ENCODE measurements around the gene CADPS.

Gene CADPS

DNA sequence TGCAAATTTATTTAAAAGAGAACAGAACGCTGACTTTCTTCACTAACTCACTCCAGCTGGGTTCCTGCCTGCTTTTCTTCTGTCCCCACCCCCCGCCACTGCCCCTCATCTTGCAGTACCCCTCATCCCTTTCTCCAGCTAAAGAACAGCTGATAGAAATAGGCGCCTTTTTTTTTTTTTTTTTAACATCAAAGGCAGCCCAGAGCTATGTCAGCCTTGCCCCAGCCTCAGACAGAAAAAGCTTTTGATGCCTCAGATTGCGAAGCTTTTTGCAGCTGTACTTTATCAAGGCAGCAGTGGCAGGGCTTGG is 1.8 kb downstream of the CADPS start:
- DNase-seq (ENCODE audit: extremely low read depth, insufficient read length), result no peak
- Histone ChIP-seq H3K36me3 (ENCODE audit: control insufficient read depth, insufficient read depth, low read length) (no peaks in the 10 kb centered on the region), H3K27me3 (replicated peaks; ENCODE audit: control insufficient read depth, insufficient read depth, low read length) (no peaks in the 10 kb centered on the region; the same call in 1 of the 2 replicates), H3K4me3 (replicated peaks; ENCODE audit: low read depth, low read length) (no peak overlapping the region)
- TF ChIP-seq, protein P1, sequence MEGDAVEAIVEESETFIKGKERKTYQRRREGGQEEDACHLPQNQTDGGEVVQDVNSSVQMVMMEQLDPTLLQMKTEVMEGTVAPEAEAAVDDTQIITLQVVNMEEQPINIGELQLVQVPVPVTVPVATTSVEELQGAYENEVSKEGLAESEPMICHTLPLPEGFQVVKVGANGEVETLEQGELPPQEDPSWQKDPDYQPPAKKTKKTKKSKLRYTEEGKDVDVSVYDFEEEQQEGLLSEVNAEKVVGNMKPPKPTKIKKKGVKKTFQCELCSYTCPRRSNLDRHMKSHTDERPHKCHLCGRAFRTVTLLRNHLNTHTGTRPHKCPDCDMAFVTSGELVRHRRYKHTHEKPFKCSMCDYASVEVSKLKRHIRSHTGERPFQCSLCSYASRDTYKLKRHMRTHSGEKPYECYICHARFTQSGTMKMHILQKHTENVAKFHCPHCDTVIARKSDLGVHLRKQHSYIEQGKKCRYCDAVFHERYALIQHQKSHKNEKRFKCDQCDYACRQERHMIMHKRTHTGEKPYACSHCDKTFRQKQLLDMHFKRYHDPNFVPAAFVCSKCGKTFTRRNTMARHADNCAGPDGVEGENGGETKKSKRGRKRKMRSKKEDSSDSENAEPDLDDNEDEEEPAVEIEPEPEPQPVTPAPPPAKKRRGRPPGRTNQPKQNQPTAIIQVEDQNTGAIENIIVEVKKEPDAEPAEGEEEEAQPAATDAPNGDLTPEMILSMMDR (IDR thresholded peaks at IDR 0.05; ENCODE audit: insufficient read depth, low read length, poor library complexity, severe bottlenecking), result no peak

DNA sequence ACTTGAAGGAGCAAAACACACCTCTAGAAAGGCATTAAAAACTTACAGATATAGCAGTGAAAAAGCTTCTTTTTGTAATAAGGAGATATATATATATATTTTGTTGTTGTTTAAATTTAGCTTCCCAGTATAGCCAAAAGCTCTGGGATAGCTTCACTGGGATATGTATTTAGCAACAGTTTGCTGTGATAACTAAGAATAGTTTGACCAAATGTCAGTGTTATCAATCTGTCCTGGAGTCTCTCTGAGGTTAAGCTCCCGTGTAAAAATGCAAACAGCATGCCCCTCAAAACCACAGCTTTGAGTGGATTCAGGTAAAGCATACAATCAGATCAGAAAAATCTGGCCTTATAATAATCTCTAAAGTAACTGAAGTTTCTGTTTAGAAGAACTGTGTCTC is 2.9 kb downstream of the CADPS start:
- Histone ChIP-seq H3K27me3 (replicated peaks; ENCODE audit: control insufficient read depth, insufficient read depth, low read length) (no peaks in the 10 kb centered on the region; the same call in 1 of the 2 replicates), H3K4me3 (replicated peaks; ENCODE audit: low read depth, low read length) (no peak overlapping the region), H3K36me3 (ENCODE audit: control insufficient read depth, insufficient read depth, low read length) (no peaks in the 10 kb centered on the region)
- DNase-seq (ENCODE audit: extremely low read depth, insufficient read length), result no peak
- TF ChIP-seq, protein P1 (IDR thresholded peaks at IDR 0.05; ENCODE audit: insufficient read depth, low read length, poor library complexity, severe bottlenecking), result no peak

DNA sequence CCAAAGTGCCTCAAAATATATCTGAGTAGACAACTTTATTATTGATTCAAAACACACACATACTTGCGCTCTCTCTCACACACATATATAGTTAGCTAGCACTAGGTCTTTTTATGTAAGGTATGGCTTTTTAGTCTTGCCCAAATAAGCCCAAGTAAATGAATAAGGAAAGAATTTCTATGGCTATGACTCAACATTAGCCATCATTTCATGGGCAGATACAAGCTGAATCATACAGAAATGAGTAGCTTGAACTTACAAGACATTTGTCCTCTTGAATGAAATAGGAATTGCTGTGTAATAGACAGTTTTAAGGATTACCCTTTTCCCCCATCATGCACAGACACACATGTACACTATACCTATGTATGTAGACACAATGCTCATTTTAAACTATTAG is 4.9 kb downstream of the CADPS start:
- TF ChIP-seq, protein P1 (IDR thresholded peaks at IDR 0.05; ENCODE audit: insufficient read depth, low read length, poor library complexity, severe bottlenecking), result no peak
- Histone ChIP-seq H3K36me3 (ENCODE audit: control insufficient read depth, insufficient read depth, low read length) (no peaks in the 10 kb centered on the region), H3K27me3 (replicated peaks; ENCODE audit: control insufficient read depth, insufficient read depth, low read length) (no peaks in the 10 kb centered on the region; the same call in 1 of the 2 replicates), H3K4me3 (replicated peaks; ENCODE audit: low read depth, low read length) (no peak overlapping the region)
- no peak for DNase-seq (ENCODE audit: extremely low read depth, insufficient read length)

DNA sequence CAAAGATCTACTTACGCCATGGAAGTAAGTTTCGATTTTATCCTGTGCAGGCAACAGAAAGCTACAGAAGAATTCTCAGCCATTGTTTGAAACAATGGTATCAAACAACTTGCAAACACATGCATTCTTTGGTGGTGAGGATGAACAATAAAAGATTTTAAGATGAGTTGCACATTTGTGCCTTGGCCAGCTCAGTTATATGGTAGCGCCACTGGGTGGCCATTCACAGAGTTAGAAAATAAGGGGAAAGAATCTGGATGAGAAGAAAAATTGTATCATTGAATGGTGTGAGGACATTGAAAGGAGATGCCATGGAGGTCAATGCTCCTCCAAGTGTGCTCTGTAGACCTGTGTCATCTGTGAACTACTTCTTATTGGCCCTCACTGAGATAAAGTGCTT is 11.6 kb downstream of the CADPS start:
- no peaks in the 10 kb centered on the region; the same call in 1 of the 2 replicates for H3K27me3 ChIP-seq (replicated peaks; ENCODE audit: control insufficient read depth, insufficient read depth, low read length)
- TF ChIP-seq, protein P1 (IDR thresholded peaks at IDR 0.05; ENCODE audit: insufficient read depth, low read length, poor library complexity, severe bottlenecking), result no peak

DNA sequence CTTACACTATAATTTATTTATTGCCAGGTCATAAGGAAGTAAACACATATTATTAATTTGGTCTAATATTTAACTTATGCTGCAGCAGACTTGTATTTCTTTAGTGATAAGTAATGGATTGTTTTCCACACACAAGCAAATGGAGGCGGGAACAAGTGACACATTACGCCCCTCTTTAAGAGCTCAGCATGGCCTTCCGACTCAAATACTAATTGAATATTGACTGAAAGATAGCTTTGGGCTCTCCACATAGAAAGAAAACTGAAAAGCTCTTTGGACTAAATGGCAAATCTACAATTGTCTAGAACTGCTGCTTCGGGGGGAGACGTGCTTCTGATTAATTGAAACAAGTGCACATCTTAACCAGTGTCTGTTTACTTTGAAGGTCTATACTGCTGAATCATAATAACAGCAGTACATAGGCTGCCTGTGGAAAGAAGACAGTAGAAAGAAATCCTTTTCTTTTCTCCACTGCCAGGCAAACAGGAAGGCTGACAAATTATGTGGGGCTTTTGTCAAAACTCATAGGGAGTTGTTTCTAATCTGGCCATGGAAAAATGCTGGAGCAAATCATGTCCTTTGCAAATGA is 15.9 kb downstream of the CADPS start:
- no peak overlapping the region for H3K4me3 ChIP-seq (replicated peaks; ENCODE audit: low read depth, low read length)
- no peak for DNase-seq (ENCODE audit: extremely low read depth, insufficient read length)
- TF ChIP-seq, protein P1 (IDR thresholded peaks at IDR 0.05; ENCODE audit: insufficient read depth, low read length, poor library complexity, severe bottlenecking), result no peak
- no peaks in the 10 kb centered on the region; the same call in 1 of the 2 replicates for H3K27me3 ChIP-seq (replicated peaks; ENCODE audit: control insufficient read depth, insufficient read depth, low read length)
- H3K36me3 ChIP-seq (ENCODE audit: control insufficient read depth, insufficient read depth, low read length), result no peaks in the 10 kb centered on the region

More for the DNA sequence above, 11.6 kb downstream of the CADPS start:
- DNase-seq (ENCODE audit: extremely low read depth, insufficient read length), result no peak
- H3K4me3 ChIP-seq (replicated peaks; ENCODE audit: low read depth, low read length), result no peak overlapping the region
- H3K36me3 ChIP-seq (ENCODE audit: control insufficient read depth, insufficient read depth, low read length), result no peaks in the 10 kb centered on the region

DNA sequence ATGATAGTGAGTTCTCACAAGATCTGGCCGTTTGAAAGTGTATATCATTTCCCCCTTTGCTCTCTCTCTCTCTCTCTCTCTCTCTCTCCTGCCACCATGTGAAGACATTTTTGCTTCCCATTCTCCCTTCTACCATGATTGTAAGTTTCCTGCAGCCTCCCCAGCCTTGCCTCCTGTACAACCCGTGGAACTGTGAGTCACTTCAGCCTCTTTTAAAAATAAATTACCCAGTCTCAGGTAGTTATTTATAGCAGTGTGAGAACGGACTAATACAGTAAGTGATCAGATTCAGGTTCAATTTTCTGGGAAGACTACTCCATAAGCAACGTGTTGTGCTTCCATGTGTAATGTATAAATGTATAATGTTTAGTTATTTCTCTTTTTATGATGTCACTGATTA is 29.2 kb downstream of the CADPS start:
- TF ChIP-seq, protein P1 (IDR thresholded peaks at IDR 0.05; ENCODE audit: insufficient read depth, low read length, poor library complexity, severe bottlenecking), result no peak
- H3K36me3 ChIP-seq (ENCODE audit: control insufficient read depth, insufficient read depth, low read length), result no peaks in the 10 kb centered on the region
- no peaks in the 10 kb centered on the region for H3K27me3 ChIP-seq (replicated peaks; ENCODE audit: control insufficient read depth, insufficient read depth, low read length)
- DNase-seq (ENCODE audit: extremely low read depth, insufficient read length), result no peak
- H3K4me3 ChIP-seq (replicated peaks; ENCODE audit: low read depth, low read length), result no peak overlapping the region

All from GM06990 (cell line).